ENCODE data around the gene ZNF547.
"Not testable (repeated sequence)": the region's sequence is repeated elsewhere in the genome, so short reads cannot be mapped to it uniquely, and the experiment has no call there.

ZNF547 gene

DNA sequence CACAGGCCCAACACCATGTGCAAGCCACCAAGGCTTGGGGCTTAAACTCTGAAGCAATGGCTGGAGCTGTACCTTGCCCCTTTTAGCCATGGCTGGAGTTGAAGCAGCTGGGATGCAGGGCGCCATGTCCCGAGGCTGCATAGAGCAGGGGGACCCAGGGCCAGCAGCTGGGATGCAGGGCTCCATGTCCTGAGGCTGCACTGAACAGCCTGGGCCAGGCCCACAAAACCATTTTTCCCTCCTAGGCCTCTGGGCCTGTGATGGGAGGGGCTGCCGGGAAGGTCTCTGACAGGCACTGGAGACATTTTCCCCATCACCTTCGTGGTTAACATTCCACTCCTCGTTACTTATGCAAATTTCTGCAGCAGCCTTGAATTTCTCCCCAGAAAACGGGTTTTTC is 10.8 kb downstream of the ZNF547 start:
- DNase-seq (ENCODE audit: low read depth in 2 of 2, low spot score in 1 of 2): no peak

DNA sequence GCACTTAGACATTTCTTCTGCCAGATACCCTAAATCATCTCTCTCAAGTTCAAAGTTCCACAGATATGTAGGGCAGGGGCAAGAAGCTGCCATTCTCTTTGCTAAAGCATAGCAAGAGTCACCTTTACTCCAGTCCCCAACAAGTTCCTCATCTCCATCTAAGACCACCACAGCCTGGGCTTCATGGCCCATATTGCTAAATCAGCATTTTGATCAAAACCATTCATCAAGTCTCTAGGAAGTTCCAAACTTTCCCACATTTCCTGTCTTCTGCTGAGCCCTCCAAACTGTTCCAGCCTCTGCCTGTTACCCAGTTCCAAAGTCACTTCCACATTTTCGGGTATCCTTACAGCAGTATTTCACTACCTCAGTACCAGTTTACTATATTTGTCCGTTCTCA is 11.3 kb downstream of the ZNF547 start:
- not testable (repeated sequence) for DNase-seq (ENCODE audit: low read depth in 2 of 2, low spot score in 1 of 2)

DNA sequence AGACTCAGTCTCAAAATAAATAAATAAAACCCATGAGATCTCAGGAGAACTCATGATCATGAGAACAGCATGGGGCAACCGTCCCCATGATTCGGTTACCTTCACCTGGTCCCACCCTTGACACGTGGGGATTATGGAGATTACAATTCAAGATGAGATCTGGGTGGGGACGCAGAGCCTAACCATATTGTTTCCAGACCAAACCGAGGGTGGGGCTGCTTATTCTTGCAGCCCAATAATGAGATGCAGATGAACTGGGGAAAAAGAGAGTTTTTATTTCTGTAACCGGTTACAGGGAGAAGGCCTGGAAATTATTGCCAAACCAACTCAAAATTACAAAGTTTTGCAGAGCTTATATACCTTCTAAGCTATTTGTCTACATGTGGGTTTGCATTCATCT is 12.8 kb downstream of the ZNF547 start:
- DNase-seq (ENCODE audit: low read depth in 2 of 2, low spot score in 1 of 2): no peak

GRCh38 chr19:57377498-57378146 is 14.3 kb downstream of the ZNF547 start:
- DNase-seq (ENCODE audit: low read depth in 2 of 2, low spot score in 1 of 2): no peak

DNA sequence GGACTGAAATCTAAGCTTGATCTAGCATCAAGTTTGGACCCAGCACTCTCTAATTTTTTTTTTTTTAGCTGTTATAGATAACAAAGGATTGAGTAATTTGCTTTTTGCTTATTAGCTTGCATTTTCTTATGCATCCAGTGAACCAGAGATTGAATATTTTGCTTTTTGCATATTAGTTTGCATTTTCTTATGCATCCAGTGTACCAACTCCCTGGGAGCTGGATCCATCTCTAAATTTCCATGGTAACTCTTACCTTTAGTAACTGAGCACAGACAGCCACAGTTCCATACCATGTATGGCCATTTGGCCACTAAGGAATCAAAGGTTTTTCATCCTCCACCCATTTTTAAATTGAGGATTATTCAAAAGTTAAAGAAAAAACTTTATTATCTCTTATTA is 17.6 kb downstream of the ZNF547 start:
- no peak for DNase-seq (ENCODE audit: low read depth in 2 of 2, low spot score in 1 of 2)

- no peak for DNase-seq (ENCODE audit: low read depth in 2 of 2, low spot score in 1 of 2)
Observed at GRCh38 chr19:57382806-57383488, 19.6 kb downstream of the ZNF547 start.

DNA sequence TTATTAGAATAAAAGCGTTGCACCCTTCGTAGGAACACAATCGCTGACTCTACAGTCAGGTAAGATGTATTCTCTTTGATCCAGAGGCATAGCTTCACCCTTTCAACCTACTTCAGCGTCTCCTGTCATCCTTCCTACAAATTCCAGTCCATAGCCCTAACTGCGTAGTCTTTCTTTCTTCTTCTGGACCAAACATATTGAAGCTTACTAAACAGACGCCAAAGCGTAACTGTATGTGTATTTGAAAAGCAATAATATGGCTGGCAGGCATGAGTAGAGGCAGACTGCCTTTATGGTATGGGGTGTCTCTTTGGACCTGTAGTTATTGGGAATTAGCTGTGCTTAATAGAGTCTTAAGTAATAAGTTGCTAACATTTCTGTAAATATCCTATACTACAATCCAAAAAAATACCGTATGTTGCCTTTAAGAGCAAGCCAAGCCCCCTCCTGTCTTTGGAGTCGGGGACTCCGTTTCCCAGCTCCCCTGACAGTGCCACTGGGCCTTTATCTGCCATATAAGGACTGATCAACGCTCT is 25.9 kb downstream of the ZNF547 start:
- no peak for DNase-seq (ENCODE audit: low read depth in 2 of 2, low spot score in 1 of 2)

- DNase-seq (ENCODE audit: low read depth in 2 of 2, low spot score in 1 of 2): peak; percentile 98
Observed at GRCh38 chr19:57389730-57390598, 26.6 kb downstream of the ZNF547 start, which contains the start of gene ZNF548. TSS of gene ZNF548 (plus strand) at chr19:57389854. CDS start at chr19:57390100, 246 bp downstream.

GRCh38 chr19:57395710-57396109 is 32.4 kb downstream of the ZNF547 start:
- no peak for DNase-seq (ENCODE audit: low read depth in 2 of 2, low spot score in 1 of 2)

DNA sequence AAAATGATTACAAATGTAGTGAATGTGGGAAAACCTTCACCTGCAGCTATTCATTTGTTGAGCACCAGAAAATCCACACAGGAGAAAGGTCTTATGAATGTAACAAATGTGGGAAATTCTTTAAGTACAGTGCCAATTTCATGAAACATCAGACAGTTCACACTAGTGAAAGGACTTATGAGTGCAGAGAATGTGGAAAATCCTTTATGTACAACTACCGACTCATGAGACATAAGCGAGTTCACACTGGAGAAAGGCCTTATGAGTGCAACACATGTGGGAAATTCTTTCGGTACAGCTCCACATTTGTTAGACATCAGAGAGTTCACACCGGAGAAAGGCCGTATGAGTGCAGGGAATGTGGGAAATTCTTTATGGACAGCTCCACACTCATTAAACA is 35.5 kb downstream of the ZNF547 start:
- DNase-seq (ENCODE audit: low read depth in 2 of 2, low spot score in 1 of 2): no peak

GRCh38 chr19:57403737-57404563 is 40.6 kb downstream of the ZNF547 start:
- DNase-seq (ENCODE audit: low read depth in 2 of 2, low spot score in 1 of 2): no peak

- DNase-seq (ENCODE audit: low read depth in 2 of 2, low spot score in 1 of 2): peak; percentile 41 to 43
Observed at GRCh38 chr19:57406516-57407123, 43.3 kb downstream of the ZNF547 start.

DNA sequence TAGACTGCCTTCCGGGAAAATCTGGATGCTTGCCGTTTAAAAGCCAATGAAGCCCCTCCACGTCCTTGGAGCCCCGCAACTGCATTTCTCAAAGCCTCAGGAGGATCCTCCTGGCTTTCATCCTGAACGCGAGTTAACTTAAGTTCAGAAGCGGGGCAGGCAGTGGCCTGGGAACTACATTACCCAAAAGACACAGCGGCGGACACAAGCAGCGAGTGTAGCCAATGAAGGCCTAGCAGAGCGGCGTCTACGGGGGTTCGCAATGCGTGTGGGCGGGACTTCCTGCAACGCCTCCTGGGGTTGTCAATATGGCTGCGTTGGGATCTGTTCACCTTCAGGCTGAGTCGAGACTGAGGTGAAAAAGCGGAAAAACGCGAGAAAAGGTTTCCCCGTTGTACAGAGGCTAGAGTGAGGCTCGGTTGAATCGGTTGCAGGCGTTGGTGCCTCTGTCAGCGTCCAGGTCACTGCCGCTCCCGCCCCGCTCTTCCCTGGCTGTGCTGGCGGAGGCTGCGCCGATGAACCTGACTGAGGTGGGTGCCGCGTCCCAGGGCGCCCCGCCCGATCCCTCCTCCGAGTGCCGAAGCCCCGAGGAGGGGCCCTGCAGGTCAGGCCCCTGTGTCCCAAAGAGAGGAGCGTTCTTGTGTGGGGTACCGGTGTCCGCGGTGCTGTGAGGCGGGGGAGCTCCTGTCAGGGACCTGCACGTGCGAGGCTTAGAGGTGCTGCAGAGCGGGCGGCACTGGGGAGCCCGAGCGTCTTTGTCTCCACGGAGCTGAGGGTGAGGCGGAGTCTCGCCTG is 47.7 kb downstream of the ZNF547 start, which contains the start of gene ZNF17:
ZNF17 (plus strand) TSS at position 285 of the 795 bp plus-strand sequence. CDS start 2,455 bp downstream, outside the sequence.
- peak; percentile 82 to 88 for DNase-seq (ENCODE audit: low read depth in 2 of 2, low spot score in 1 of 2)

DNA sequence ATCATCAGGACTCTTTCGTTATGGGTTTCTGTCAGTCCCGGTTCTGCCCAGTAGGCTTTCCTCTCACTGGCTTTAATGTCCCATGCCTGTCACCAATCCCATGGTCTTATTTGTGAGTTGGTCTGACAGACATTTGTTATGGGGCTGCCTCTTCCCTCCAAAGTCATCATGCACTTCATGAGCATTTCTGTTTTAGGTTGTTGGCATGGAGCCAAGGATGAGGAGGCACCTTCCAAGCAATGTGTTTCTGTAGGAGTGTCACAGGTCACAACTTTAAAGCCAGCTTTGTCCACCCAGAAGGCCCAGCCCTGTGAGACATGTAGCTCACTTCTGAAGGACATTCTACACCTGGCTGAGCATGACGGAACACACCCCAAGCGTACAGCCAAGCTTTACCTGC is 56.1 kb downstream of the ZNF547 start:
- DNase-seq (ENCODE audit: low read depth in 2 of 2, low spot score in 1 of 2): no peak

GRCh38 chr19:57421037-57421436 is 57.7 kb downstream of the ZNF547 start:
- no peak for DNase-seq (ENCODE audit: low read depth in 2 of 2, low spot score in 1 of 2)
